Fibroblast of villous mesenchyme (primary cell): ENCODE measurements around the gene NUDCD2. TPM values are rescaled to one million over a fixed set of nuclear protein-coding genes. Genes with fewer than 3 reads are reported as not detected.
A peak's percentile ranks its signal among the peaks of the same experiment; 100 is the strongest.
"Not testable (repeated sequence)": the region's sequence is repeated elsewhere in the genome, so short reads cannot be mapped to it uniquely, and the experiment has no call there.

Experiments
- DNase-seq: peaks from one replicate; pipeline ENCODE4 v3.0.0-alpha.2; 2010; ENCODE audit warnings: low read depth
- H3K4me3 ChIP-seq: 2 replicates; pipeline ENCODE4 v1.5.1; 2011; ENCODE audit warnings: low read depth, mild to moderate bottlenecking, low read length
- total RNA-seq: library from RNA; depleted of rRNA; stranded (reverse); fragments of >200 nt; gene quantifications from 2 replicates; pipeline ENCODE4 v1.2.3, GENCODE V29; 2012
- TF ChIP-seq, protein P1 (sequence below): IDR thresholded peaks from 2 replicates; pipeline ENCODE4 v1.5.1; 2012; ENCODE audit warnings: low read depth, mild to moderate bottlenecking, low read length; ENCODE audit not compliant: insufficient read depth

Gene NUDCD2
- total RNA-seq, 1 donor: 7.8 TPM

DNA sequence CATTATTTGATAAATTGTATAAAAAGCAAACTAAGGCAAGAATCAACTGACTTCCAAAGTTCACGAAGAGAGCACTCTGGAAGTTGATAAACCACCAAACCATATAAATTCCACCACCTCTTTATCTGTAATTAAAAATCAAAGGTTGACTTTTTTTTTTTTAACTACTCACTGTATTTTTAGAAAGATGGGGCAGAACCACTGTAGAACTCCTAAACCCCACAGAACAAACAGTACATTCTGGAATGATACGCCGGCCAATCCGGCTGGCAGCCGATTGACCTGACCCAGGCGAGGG lies 22.9 kb downstream of the NUDCD2 start:
- DNase-seq: no peak
- TF ChIP-seq, protein P1, sequence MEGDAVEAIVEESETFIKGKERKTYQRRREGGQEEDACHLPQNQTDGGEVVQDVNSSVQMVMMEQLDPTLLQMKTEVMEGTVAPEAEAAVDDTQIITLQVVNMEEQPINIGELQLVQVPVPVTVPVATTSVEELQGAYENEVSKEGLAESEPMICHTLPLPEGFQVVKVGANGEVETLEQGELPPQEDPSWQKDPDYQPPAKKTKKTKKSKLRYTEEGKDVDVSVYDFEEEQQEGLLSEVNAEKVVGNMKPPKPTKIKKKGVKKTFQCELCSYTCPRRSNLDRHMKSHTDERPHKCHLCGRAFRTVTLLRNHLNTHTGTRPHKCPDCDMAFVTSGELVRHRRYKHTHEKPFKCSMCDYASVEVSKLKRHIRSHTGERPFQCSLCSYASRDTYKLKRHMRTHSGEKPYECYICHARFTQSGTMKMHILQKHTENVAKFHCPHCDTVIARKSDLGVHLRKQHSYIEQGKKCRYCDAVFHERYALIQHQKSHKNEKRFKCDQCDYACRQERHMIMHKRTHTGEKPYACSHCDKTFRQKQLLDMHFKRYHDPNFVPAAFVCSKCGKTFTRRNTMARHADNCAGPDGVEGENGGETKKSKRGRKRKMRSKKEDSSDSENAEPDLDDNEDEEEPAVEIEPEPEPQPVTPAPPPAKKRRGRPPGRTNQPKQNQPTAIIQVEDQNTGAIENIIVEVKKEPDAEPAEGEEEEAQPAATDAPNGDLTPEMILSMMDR: no peak
- H3K4me3 ChIP-seq: peak overlapping the region; percentile 99

DNA sequence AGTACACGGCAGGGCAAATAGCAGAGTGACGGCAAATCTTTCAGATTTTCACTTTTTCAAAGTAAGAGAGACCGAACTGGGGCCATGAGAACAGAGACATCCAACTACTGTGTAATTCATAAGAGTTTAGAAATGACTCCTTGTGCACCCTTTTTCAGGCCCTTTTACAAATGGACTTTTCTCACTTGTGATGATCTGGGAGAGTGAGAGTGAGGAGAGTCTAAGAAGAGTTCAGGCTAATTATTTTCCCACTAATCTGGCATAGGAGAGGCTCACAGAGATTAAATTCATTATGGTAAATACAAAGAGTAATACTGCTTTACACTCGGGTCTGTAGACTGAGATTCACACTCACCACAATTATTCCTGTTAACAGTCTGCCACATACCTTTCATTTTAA lies 23.4 kb downstream of the NUDCD2 start:
- TF ChIP-seq, protein P1: no peak
- no peak for DNase-seq
- peak overlapping the region; percentile 99 for H3K4me3 ChIP-seq

DNA sequence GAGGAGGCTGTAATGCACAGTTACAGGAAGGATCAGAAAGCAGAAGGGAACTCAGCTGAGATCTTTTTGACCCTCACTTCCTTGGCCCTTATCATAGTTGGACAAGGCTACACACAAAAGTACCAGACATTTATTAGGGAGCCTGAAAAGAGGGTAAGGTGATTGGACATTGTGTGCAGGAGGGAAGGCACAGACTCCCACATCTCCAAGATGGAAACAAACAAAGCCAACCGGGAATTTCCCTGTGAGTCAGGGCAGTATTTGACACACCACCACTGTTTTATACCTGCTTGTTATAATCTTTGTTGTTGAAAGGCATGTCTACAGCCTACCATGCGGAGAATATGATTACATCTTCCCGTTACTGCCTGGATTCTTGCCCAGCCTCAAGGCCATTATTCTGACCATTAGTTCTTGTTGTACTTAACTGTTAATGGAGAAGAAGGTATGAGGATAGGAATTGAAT lies 25.5 kb downstream of the NUDCD2 start:
- no peak overlapping the region for H3K4me3 ChIP-seq
- TF ChIP-seq, protein P1: no peak
- peak; percentile 11 for DNase-seq

DNA sequence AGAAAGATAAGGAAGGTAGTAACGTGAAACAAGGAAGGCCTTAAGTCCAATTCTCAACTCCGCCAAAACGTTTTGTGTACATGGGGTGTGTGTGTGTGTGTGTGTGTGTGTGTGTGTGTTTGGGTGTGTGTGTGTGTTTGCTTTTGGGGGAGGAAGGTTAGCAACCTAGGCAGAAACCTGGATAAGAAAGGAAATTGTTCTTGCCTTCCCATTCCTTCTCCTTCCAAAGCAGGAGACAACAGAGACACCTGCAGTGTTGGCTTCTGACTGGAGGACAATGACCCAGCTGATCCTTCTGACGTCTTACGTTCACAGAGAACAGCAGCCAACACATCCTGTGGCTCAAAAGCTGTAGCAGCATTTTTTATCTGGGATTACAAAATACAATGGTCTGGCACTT lies 26.6 kb downstream of the NUDCD2 start:
- no peak for DNase-seq
- H3K4me3 ChIP-seq: no peak overlapping the region
- TF ChIP-seq, protein P1: no peak

DNA sequence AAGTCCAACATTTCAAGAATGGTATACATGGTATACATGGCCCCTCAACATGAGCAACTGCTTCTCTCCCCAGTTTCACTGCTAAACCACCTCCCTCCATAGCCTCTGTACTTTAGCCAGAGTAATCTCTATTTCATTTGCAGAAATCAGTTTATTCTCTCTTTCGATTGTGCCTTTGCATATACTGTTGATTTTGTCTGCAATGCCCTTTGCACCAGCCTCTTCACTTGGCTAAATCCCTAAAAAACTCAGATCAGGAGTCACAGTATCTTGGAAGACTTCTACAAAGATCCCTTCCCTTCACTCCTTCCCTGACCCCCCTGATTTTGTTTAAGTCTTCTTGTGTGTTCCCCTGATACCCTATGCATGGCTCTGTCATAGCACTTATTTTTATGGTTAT lies 27.4 kb downstream of the NUDCD2 start:
- TF ChIP-seq, protein P1: no peak
- H3K4me3 ChIP-seq: no peak overlapping the region
- no peak for DNase-seq

DNA sequence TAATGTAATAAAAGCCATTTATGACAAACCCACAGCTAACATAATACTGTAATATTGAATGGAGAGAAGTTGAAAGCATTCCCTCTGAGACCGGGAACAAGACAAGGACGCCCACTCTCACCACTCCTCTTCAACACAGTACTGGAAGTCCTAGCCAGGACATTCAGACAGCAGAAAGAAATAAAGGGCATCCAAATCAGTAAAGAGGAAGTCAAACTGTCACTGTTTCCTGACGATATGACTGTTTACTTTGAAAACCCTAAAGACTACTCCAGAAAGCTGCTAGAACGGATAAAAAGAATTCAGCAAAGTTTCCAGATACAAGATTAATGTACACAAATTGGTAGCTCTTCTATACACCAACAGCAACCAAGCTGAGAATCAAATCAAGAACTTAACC lies 33.8 kb downstream of the NUDCD2 start:
- H3K4me3 ChIP-seq, DNase-seq: not testable (repeated sequence)

DNA sequence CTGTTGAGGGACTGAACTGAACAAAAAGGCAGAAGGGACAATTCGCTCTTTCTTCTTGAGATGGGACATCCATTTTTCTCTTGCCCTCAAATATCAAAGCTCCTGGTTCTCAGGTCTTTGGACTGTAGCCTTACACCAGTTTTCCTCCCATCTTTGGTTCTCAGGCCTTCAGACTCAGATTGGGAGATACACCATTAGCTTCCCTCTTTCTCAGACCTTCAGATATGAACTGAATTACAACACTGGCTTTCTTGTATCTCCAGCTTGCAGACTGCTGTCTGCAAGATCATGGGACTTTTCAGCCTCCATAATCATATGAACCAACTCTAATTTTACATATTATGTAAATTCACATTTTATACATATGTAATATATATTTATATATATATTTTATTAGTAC lies 35.1 kb downstream of the NUDCD2 start:
- no peak for DNase-seq
- H3K4me3 ChIP-seq: no peak overlapping the region
- TF ChIP-seq, protein P1: no peak

DNA sequence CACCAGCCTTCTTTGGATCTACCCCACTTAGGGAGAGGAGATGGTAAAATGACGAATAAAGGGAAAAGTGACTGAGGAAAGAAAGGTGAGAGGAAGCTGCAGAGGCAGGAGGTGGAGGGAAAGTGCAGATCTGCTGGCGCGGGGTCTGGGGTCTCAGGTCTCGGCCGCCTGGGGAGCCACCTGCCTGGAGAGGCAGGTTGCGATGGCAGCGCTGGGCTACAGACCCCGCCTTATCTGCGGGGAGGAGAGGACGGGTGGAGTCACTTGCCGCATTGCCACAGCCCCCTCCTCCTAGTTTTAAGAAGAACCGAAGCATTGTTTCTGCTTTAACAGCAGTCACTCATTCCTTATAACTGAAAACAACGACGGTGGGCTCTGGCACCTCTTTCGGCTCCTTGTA lies 44.2 kb downstream of the NUDCD2 start:
- not testable (repeated sequence) for H3K4me3 ChIP-seq, DNase-seq
